Tibial nerve (tissue), 4 donors: Measurements from ENCODE around the gene OR4M1. TPM values are rescaled to one million over a fixed set of nuclear protein-coding genes. Genes with fewer than 3 reads are reported as not detected.
"Not testable (repeated sequence)": the region's sequence is repeated elsewhere in the genome, so short reads cannot be mapped to it uniquely, and the experiment has no call there.

Source experiments
- DNase-seq, 2 donors: peaks; one replicate each; pipeline ENCODE4 v3.0.0-alpha.2; 2019; ENCODE audit warnings: low spot score in 2 of 2
- H3K27ac ChIP-seq, 4 donors: fragments of 200-600 bp; sonication (generic) in 3 of 4; one replicate each; pipeline ENCODE4 v1.5.1; 2017 to 2019; ENCODE audit warnings: mild to moderate bottlenecking in 1 of 4
- H3K27me3 ChIP-seq, 2 donors: fragments of 200-600 bp; sonication (generic) in 1 of 2; one replicate each; pipeline versions ENCODE4 v1.5.1 to v1.6.0; 2017 to 2019
- H3K36me3 ChIP-seq, 3 donors: fragments of 200-600 bp; sonication (generic); one replicate each; pipeline ENCODE4 v1.5.1; 2018 to 2019
- H3K4me1 ChIP-seq, 4 donors: fragments of 200-600 bp; sonication (generic) in 3 of 4; one replicate each; pipeline ENCODE4 v1.5.1; 2017 to 2019
- H3K4me3 ChIP-seq, 4 donors: fragments of 200-600 bp; sonication (generic) in 3 of 4; one replicate each; pipeline ENCODE4 v1.5.1; 2017 to 2019; ENCODE audit warnings: mild to moderate bottlenecking in 1 of 4, moderate library complexity in 1 of 4
- H3K9me3 ChIP-seq, 4 donors: fragments of 200-600 bp; sonication (generic) in 3 of 4; one replicate each; pipeline ENCODE4 v1.5.1; 2017 to 2019
- CTCF ChIP-seq, 5 experiments: fragments of 200-600 bp in 3 of 5; fragments of 450-650 bp in 2 of 5; sonication (generic) in 3 of 5; IDR thresholded peaks; one replicate each; pipeline ENCODE4 v1.5.1; 2016 to 2019; ENCODE audit warnings: antibody characterized with exemption in 5 of 5, mild to moderate bottlenecking in 3 of 5, moderate library complexity in 2 of 5
- EP300 ChIP-seq, 2 donors: sonication (generic); formaldehyde crosslinking; IDR thresholded peaks; one replicate each; pipeline ENCODE4 v1.6.1; 2017; ENCODE audit warnings: antibody characterized with exemption in 2 of 2, mild to moderate bottlenecking in 1 of 2
- POLR2A ChIP-seq, 2 donors: fragments of 450-650 bp; IDR thresholded peaks; one replicate each; pipeline ENCODE4 v1.6.1; 2017; ENCODE audit warnings: antibody characterized with exemption in 2 of 2, mild to moderate bottlenecking in 2 of 2, moderate library complexity in 2 of 2
- WGBS, 2 donors: methylation state at CpG; one replicate each; pipeline ENCODE4 v1.1.5; 2018; 5-methylcytosine and 5-hydroxymethylcytosine counted together
- total RNA-seq, 4 donors: library from RNA; depleted of rRNA; stranded (reverse); fragments of >200 nt; gene quantifications; one replicate each; pipeline ENCODE4 v1.1.0, GENCODE V29; 2016

OR4M1 gene
- total RNA-seq, 4 donors from 2014 or later, result not detected

- no peaks in the 10 kb centered on the region for H3K27me3 ChIP-seq
- H3K9me3 ChIP-seq, result peaks cover 0 to 13% (median 0%) of the 10 kb centered on the region in 4 donors
- no peak overlapping the region for H3K27ac ChIP-seq
- no peaks in the 10 kb centered on the region for H3K4me1 ChIP-seq
- H3K4me3 ChIP-seq, result no peak overlapping the region
- no peak for TF ChIP-seq POLR2A (IDR thresholded peaks at IDR 0.05)
- TF ChIP-seq CTCF (IDR thresholded peaks at IDR 0.05), result no peak
- no peak for TF ChIP-seq EP300 (IDR thresholded peaks at IDR 0.05)
- no peak for DNase-seq
- WGBS, 2 donors, result 83 to 86% methylated on average over 1 of the region's 1 CpG
- H3K36me3 ChIP-seq, result no peaks in the 10 kb centered on the region
These were observed 1.3 kb upstream of the OR4M1 start for GRCh38 chr14:19771895-19772430.

- H3K4me1 ChIP-seq, H3K27ac ChIP-seq, H3K4me3 ChIP-seq, H3K36me3 ChIP-seq, H3K27me3 ChIP-seq, DNase-seq: not testable (repeated sequence)
- peaks cover 0 to 13% (median 0%) of the 10 kb centered on the region in 4 donors for H3K9me3 ChIP-seq
- WGBS, 2 donors, result 42 to 49% methylated on average over 2 of the region's 2 CpGs
These were observed 850 bp upstream of the OR4M1 start for GRCh38 chr14:19772454-19772853.

- Histone ChIP-seq H3K27ac (no peak overlapping the region), H3K27me3 (no peaks in the 10 kb centered on the region), H3K9me3 (peaks cover 0 to 13% (median 0%) of the 10 kb centered on the region in 4 donors), H3K36me3 (no peaks in the 10 kb centered on the region), H3K4me1 (no peaks in the 10 kb centered on the region), H3K4me3 (no peak overlapping the region)
- no peak for TF ChIP-seq CTCF (IDR thresholded peaks at IDR 0.05)
- no peak for TF ChIP-seq POLR2A (IDR thresholded peaks at IDR 0.05)
- TF ChIP-seq EP300 (IDR thresholded peaks at IDR 0.05), result no peak
- 68 to 75% methylated on average over 1 of the region's 1 CpG for WGBS, 2 donors
- DNase-seq, result no peak
These were observed 2.3 kb downstream of the OR4M1 start for GRCh38 chr14:19775587-19775986.

GRCh38 chr14:19785848-19786247 lies 12.5 kb downstream of the OR4M1 start:
- H3K27ac ChIP-seq, H3K36me3 ChIP-seq, H3K9me3 ChIP-seq, H3K4me3 ChIP-seq, H3K27me3 ChIP-seq, H3K4me1 ChIP-seq, DNase-seq: not testable (repeated sequence)
- 79 to 81% methylated on average over 16 of the region's 16 CpGs for WGBS, 2 donors

- H3K4me3 ChIP-seq, DNase-seq, H3K27me3 ChIP-seq, H3K27ac ChIP-seq, H3K9me3 ChIP-seq, H3K4me1 ChIP-seq, H3K36me3 ChIP-seq: not testable (repeated sequence)
- 68 to 78% methylated on average over 4 to 6 of the region's 6 CpGs for WGBS, 2 donors
These were observed 14.0 kb downstream of the OR4M1 start for GRCh38 chr14:19787318-19787717.

- H3K4me3 ChIP-seq, result not testable (repeated sequence)
- 69 to 70% methylated on average over 7 of the region's 7 CpGs for WGBS, 2 donors
These were observed 14.8 kb downstream of the OR4M1 start for GRCh38 chr14:19788150-19788549.

GRCh38 chr14:19796520-19797108 lies 23.3 kb downstream of the OR4M1 start:
- H3K27me3 ChIP-seq, H3K4me3 ChIP-seq, H3K27ac ChIP-seq, H3K4me1 ChIP-seq, H3K9me3 ChIP-seq, H3K36me3 ChIP-seq, DNase-seq: not testable (repeated sequence)
- WGBS, 2 donors, result 70 to 73% methylated on average over 10 of the region's 10 CpGs

More at GRCh38 chr14:19788150-19788549, 14.8 kb downstream of the OR4M1 start:
- H3K36me3 ChIP-seq, H3K27ac ChIP-seq, H3K4me1 ChIP-seq, H3K27me3 ChIP-seq, H3K9me3 ChIP-seq, DNase-seq: not testable (repeated sequence)

- Histone ChIP-seq H3K27me3 (no peaks in the 10 kb centered on the region), H3K9me3 (peaks cover 0 to 22% (median 0%) of the 10 kb centered on the region in 4 donors), H3K4me3 (no peak overlapping the region), H3K36me3 (no peaks in the 10 kb centered on the region), H3K4me1 (no peaks in the 10 kb centered on the region), H3K27ac (no peak overlapping the region)
- no peak for DNase-seq
- 79 to 100% methylated on average over 2 to 5 of the region's 5 CpGs for WGBS, 2 donors
- TF ChIP-seq CTCF (IDR thresholded peaks at IDR 0.05) (no peak), POLR2A (IDR thresholded peaks at IDR 0.05) (no peak), EP300 (IDR thresholded peaks at IDR 0.05) (no peak)
These were observed 26.6 kb downstream of the OR4M1 start for GRCh38 chr14:19799880-19800279.
